ENCODE results near the gene LRRC23. TPM values are rescaled to one million over a fixed set of nuclear protein-coding genes. Genes with fewer than 3 reads are reported as not detected.
A peak's percentile ranks its signal among the peaks of the same experiment; 100 is the strongest.

LRRC23 gene
- total RNA-seq, 1 experiment from 2014 or later: 5.4 TPM

GRCh38 chr12:6943722-6944380 is 39.2 kb downstream of the LRRC23 start, which contains the start of the genes C12orf57 and RNU7-1:
TSS of gene C12orf57 (plus strand) at chr12:6944022. CDS start at chr12:6944122, 100 bp downstream.
TSS of gene RNU7-1 (plus strand) at chr12:6943816.
- DNase-seq (ENCODE audit: low read depth): peak; percentile 95

GRCh38 chr12:6944381-6945186 is 40.0 kb downstream of the LRRC23 start:
- DNase-seq (ENCODE audit: low read depth): peak; percentile 91

- no peak for DNase-seq (ENCODE audit: low read depth)
These were observed 41.0 kb downstream of the LRRC23 start for GRCh38 chr12:6945613-6946012.

GRCh38 chr12:6946033-6946919 is 41.7 kb downstream of the LRRC23 start:
- DNase-seq (ENCODE audit: low read depth): no peak

- no peak for DNase-seq (ENCODE audit: low read depth)
These were observed 42.3 kb downstream of the LRRC23 start for GRCh38 chr12:6946920-6947374.

- DNase-seq (ENCODE audit: low read depth): no peak
These were observed 43.0 kb downstream of the LRRC23 start for GRCh38 chr12:6947615-6948014.

GRCh38 chr12:6948873-6949594 is 44.4 kb downstream of the LRRC23 start:
- DNase-seq (ENCODE audit: low read depth): no peak

GRCh38 chr12:6950401-6950801 is 45.8 kb downstream of the LRRC23 start:
- DNase-seq (ENCODE audit: low read depth): no peak

- DNase-seq (ENCODE audit: low read depth): no peak
These were observed 46.4 kb downstream of the LRRC23 start, which contains the start of gene PTPN6 for GRCh38 chr12:6950811-6951540. TSS of gene PTPN6 (plus strand) at chr12:6951356. CDS start at chr12:6951513, 157 bp downstream.

- no peak for DNase-seq (ENCODE audit: low read depth)
These were observed 47.0 kb downstream of the LRRC23 start for GRCh38 chr12:6951551-6952120.

GRCh38 chr12:6952121-6952862 is 47.7 kb downstream of the LRRC23 start:
- DNase-seq (ENCODE audit: low read depth): no peak

GRCh38 chr12:6952863-6953441 is 48.3 kb downstream of the LRRC23 start:
- DNase-seq (ENCODE audit: low read depth): no peak

- peak; percentile 57 for DNase-seq (ENCODE audit: low read depth)
These were observed 49.1 kb downstream of the LRRC23 start for GRCh38 chr12:6953442-6954315.

- DNase-seq (ENCODE audit: low read depth): no peak
These were observed 49.9 kb downstream of the LRRC23 start for GRCh38 chr12:6954316-6955107.

- DNase-seq (ENCODE audit: low read depth): no peak
These were observed 50.7 kb downstream of the LRRC23 start for GRCh38 chr12:6955108-6956020.
